Cardiac muscle cell (in vitro differentiated cells and primary cell): ENCODE results near the gene SMARCD1. TPM values are rescaled to one million over a fixed set of nuclear protein-coding genes. Genes with fewer than 3 reads are reported as not detected.

Experiments used
- DNase-seq, 2 donors: peaks; one replicate each; pipeline versions ENCODE4 v3.0.0 to v3.0.0-alpha.2; 2010 to 2017; ENCODE audit warnings: low read depth in 1 of 2, low spot score in 1 of 2
- H3K27ac ChIP-seq: fragments of 200-600 bp; sonication (generic); 2 replicates; pipeline ENCODE4 v1.5.1; 2016
- H3K27me3 ChIP-seq: fragments of 200-600 bp; sonication (generic); 2 replicates; pipeline ENCODE4 v1.6.0; 2016; ENCODE audit warnings: control low read depth
- H3K36me3 ChIP-seq: fragments of 200-600 bp; sonication (generic); 2 replicates; pipeline ENCODE4 v1.5.1; 2016; ENCODE audit warnings: control low read depth
- H3K4me1 ChIP-seq: fragments of 200-600 bp; sonication (generic); 2 replicates; pipeline ENCODE4 v1.8.1; 2017; ENCODE audit warnings: low read depth, mild to moderate bottlenecking, mixed run types
- H3K4me3 ChIP-seq: fragments of 200-600 bp; sonication (generic); 2 replicates; pipeline ENCODE4 v1.5.1; 2016; ENCODE audit warnings: mild to moderate bottlenecking
- H3K9me3 ChIP-seq: fragments of 200-600 bp; sonication (generic); 2 replicates; pipeline ENCODE4 v1.5.1; 2017; ENCODE audit warnings: low read depth, mild to moderate bottlenecking, control low read depth
- polyA plus RNA-seq: library from polyadenylated mRNA; unstranded; fragments of >200 nt; fragmentation: Nextera tagmentation; extraction: Ambion mirVana; gene quantifications from 2 replicates; pipeline ENCODE4 v1.2.1, GENCODE V29; 2016
- total RNA-seq: library from RNA; depleted of rRNA; stranded (reverse); fragments of >200 nt; gene quantifications from 2 replicates; pipeline ENCODE4 v1.2.3, GENCODE V29; 2016
- TF ChIP-seq, protein P1 (sequence below): IDR thresholded peaks from 2 replicates; pipeline ENCODE4 v1.5.1; 2012; ENCODE audit warnings: low read depth, mild to moderate bottlenecking, low read length

Gene SMARCD1
- total and polyA plus RNA-seq, 2 experiments from 2014 or later: 45.1 to 108 TPM

DNA sequence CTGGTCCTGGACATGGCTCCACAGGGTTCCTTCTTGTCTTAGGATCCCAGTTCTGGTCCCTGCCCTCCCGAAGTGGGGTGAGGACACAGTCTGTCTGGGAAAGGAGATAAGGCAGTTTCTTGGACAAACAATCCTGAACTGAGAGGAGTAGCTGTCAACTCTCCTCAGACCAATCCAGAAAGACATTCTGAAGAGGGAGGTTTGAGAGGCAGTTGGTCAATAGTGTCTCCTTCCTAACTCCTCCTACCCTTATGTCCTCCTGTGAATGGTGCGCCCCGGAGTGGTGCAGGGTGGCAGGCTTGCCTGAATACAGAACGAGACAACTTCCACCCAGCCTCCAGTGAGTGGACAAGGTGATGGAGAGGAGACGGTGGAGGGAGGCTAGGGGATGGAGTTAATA is 43.2 kb upstream of the SMARCD1 start:
- Histone ChIP-seq H3K27ac (no peak overlapping the region), H3K4me3 (no peak overlapping the region), H3K9me3 (no peaks in the 10 kb centered on the region), H3K27me3 (no peaks in the 10 kb centered on the region), H3K4me1 (no peaks in the 10 kb centered on the region), H3K36me3 (no peaks in the 10 kb centered on the region)
- no peak for DNase-seq
- TF ChIP-seq, protein P1, sequence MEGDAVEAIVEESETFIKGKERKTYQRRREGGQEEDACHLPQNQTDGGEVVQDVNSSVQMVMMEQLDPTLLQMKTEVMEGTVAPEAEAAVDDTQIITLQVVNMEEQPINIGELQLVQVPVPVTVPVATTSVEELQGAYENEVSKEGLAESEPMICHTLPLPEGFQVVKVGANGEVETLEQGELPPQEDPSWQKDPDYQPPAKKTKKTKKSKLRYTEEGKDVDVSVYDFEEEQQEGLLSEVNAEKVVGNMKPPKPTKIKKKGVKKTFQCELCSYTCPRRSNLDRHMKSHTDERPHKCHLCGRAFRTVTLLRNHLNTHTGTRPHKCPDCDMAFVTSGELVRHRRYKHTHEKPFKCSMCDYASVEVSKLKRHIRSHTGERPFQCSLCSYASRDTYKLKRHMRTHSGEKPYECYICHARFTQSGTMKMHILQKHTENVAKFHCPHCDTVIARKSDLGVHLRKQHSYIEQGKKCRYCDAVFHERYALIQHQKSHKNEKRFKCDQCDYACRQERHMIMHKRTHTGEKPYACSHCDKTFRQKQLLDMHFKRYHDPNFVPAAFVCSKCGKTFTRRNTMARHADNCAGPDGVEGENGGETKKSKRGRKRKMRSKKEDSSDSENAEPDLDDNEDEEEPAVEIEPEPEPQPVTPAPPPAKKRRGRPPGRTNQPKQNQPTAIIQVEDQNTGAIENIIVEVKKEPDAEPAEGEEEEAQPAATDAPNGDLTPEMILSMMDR: no peak

DNA sequence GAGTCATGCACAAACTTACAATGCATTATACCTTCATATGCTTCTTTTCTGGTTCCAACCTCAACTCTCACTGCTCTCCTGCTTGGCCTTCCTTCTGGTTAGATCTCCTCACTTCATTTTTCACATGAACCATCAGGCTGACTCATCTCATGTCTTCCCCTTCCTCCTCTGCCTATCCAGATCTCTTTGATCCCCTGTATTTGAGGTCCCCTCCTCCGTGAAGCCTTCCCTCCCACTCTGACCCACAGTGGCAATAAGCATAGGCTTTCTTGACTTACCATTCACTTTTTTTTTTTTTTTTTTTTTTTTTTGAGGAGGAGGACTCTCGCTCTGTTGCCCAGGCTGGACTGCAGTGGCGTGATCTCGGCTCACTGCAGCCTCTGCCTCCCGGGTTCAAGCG is 42.4 kb upstream of the SMARCD1 start:
- H3K9me3 ChIP-seq: no peaks in the 10 kb centered on the region
- no peak overlapping the region for H3K27ac ChIP-seq
- no peak overlapping the region for H3K4me3 ChIP-seq
- H3K27me3 ChIP-seq: no peaks in the 10 kb centered on the region
- H3K4me1 ChIP-seq: no peaks in the 10 kb centered on the region
- TF ChIP-seq, protein P1: no peak
- no peaks in the 10 kb centered on the region for H3K36me3 ChIP-seq
- DNase-seq: no peak

DNA sequence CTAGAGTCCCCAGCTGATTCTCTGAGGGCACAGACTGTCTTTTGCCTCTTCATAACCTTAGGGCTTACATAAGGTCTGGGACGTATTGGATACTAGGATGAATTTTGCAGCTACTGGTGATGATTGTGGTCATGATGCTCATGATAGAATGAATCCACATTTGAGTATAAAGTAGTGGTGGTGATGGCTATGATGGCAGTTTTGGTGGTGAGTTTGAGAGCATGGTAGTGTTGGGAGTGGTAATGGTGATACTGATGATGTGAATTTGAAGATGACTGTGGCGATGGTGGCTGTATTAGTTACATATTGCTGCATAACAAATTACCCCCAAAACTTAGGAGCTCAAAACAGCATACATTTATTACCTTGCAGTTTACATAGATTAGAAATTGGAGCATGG is 41.8 kb upstream of the SMARCD1 start:
- no peaks in the 10 kb centered on the region for H3K36me3 ChIP-seq
- TF ChIP-seq, protein P1: no peak
- H3K4me3 ChIP-seq: no peak overlapping the region
- no peaks in the 10 kb centered on the region for H3K4me1 ChIP-seq
- H3K27me3 ChIP-seq: no peaks in the 10 kb centered on the region
- no peak overlapping the region for H3K27ac ChIP-seq
- no peak for DNase-seq
- no peaks in the 10 kb centered on the region for H3K9me3 ChIP-seq

DNA sequence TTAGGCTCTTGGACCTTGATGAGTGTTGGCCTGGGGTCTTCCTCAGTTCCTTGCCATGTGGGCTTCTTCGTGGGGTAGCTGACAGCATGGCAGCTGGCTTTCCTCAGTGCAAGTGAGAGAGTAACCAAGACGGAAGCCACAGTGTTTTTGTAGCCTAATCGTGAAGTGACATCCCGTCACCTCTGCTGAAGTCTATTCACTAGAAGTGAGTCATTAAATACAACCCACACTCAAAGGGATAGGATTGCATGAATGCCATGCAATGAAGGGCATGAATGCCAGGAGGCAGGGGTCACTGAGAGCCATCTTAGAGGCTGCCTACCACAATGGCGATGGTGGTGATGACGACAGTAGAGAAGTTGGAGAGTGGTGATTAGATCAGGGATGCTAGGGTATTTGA is 41.3 kb upstream of the SMARCD1 start:
- TF ChIP-seq, protein P1: no peak
- H3K9me3 ChIP-seq: no peaks in the 10 kb centered on the region
- H3K4me3 ChIP-seq: no peak overlapping the region
- H3K36me3 ChIP-seq: no peaks in the 10 kb centered on the region
- no peaks in the 10 kb centered on the region for H3K4me1 ChIP-seq
- no peak overlapping the region for H3K27ac ChIP-seq
- DNase-seq: no peak
- H3K27me3 ChIP-seq: no peaks in the 10 kb centered on the region

DNA sequence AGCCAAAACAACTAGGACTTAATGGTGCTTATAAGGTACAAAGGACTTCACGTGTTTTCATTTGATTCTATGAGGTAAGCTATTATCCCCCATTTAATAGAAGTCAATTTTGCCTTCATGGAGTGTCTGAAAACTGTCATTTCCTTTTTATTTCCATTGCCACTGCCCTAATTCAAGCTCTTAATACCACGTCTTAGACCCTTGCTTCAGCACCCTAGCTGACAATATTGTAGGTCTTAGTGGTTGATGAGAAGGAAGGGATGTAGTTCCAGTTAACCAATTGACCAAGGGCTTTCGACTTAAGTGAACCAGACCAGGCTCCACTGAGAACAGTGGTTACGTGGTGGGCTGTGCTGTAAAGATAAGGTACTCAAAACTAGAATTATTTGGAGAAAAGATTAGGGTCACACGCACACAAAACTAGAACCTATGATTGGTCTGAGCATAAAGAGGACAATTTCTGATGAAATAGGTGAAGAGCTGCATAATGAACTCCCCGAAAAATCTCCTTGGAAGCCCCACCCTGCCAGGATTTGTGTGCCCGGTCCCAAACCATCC is 37.4 kb upstream of the SMARCD1 start:
- Histone ChIP-seq H3K4me1 (peaks cover 8% of the 10 kb centered on the region), H3K27ac (no peak overlapping the region), H3K27me3 (peaks cover 9% of the 10 kb centered on the region), H3K9me3 (no peaks in the 10 kb centered on the region), H3K36me3 (no peaks in the 10 kb centered on the region), H3K4me3 (no peak overlapping the region)
- DNase-seq: no peak
- TF ChIP-seq, protein P1: no peak
